Measurements from ENCODE around the gene RFC5. TPM values are rescaled to one million over a fixed set of nuclear protein-coding genes. Genes with fewer than 3 reads are reported as not detected.

Gene RFC5
- total and polyA plus RNA-seq, 2 of the 13 experiments (the other 11 are each of a cell fraction or from before 2014, with no cell fraction given): 16.8 to 51.4 TPM

- TF ChIP-seq ZNF784 (CRISPR knock-in tag; IDR thresholded peaks at IDR 0.05; ENCODE audit: borderline replicate concordance) (no peak), ATF7 (IDR thresholded peaks at IDR 0.05) (no peak), ATF7 (CRISPR knock-in tag; IDR thresholded peaks at IDR 0.05) (no peak), KAT7 (CRISPR knock-in tag; IDR thresholded peaks at IDR 0.05; ENCODE audit: borderline replicate concordance) (peak; percentile 96; the same call in 1 of the 2 replicates), GTF3A (CRISPR knock-in tag; conservative IDR thresholded peaks at IDR 0.05) (no peak), CBX1 (IDR thresholded peaks at IDR 0.05; ENCODE audit: low read depth) (no peak), SALL1 (CRISPR knock-in tag; IDR thresholded peaks at IDR 0.05) (peak; percentile 88; the same call in 1 of the 2 replicates), CBFB (CRISPR knock-in tag; IDR thresholded peaks at IDR 0.05) (peak; percentile 77), JUNB (CRISPR knock-in tag; IDR thresholded peaks at IDR 0.05; ENCODE audit: borderline replicate concordance) (no peak), ELF4 (CRISPR knock-in tag; IDR thresholded peaks at IDR 0.05; ENCODE audit: borderline replicate concordance) (no peak), KDM5A (IDR thresholded peaks at IDR 0.05; ENCODE audit: borderline replicate concordance, low read length) (peak; percentile 81), KLF15 (CRISPR knock-in tag; IDR thresholded peaks at IDR 0.05; ENCODE audit: borderline replicate concordance) (no peak), ELF3 (CRISPR knock-in tag; IDR thresholded peaks at IDR 0.05) (peak; percentile 87), SMAD9 (CRISPR knock-in tag; IDR thresholded peaks at IDR 0.05) (no peak), GLMP (CRISPR knock-in tag; IDR thresholded peaks at IDR 0.05; ENCODE audit: borderline replicate concordance) (no peak), SALL2 (CRISPR knock-in tag; IDR thresholded peaks at IDR 0.05) (peak; percentile 85; the same call in 1 of the 2 replicates), ZNF260 (CRISPR knock-in tag; IDR thresholded peaks at IDR 0.05; ENCODE audit: borderline replicate concordance, low read depth) (no peak), NBN (conservative IDR thresholded peaks at IDR 0.05) (no peak), ZNF576 (CRISPR knock-in tag; IDR thresholded peaks at IDR 0.05) (no peak), GRHL1 (CRISPR knock-in tag; conservative IDR thresholded peaks at IDR 0.05) (no peak), ZNF710 (CRISPR knock-in tag; IDR thresholded peaks at IDR 0.05; ENCODE audit: borderline replicate concordance) (peak; percentile 58; the same call in 1 of the 2 replicates), ZBTB42 (CRISPR knock-in tag; IDR thresholded peaks at IDR 0.05) (no peak), POGZ (CRISPR knock-in tag; IDR thresholded peaks at IDR 0.05) (peak; percentile 87), TAF15 (IDR thresholded peaks at IDR 0.05; ENCODE audit: low read depth, low read length, poor library complexity, severe bottlenecking) (no peak), ZNF207 (IDR thresholded peaks at IDR 0.05; ENCODE audit: borderline replicate concordance) (no peak)
These were observed at the start of gene RFC5 (continued) for GRCh38 chr12:118016424-118017264.
